HG03175 (cell line): ENCODE results near the gene SIL1.

Source experiments
- ATAC-seq: cut with Tn5 transposase; IDR thresholded peaks from one replicate; pipeline ENCODE4 v1.9.1; 2021; ENCODE audit warnings: mild to moderate bottlenecking, moderate library complexity; ENCODE audit not compliant: unreplicated experiment

The SIL1 gene

DNA sequence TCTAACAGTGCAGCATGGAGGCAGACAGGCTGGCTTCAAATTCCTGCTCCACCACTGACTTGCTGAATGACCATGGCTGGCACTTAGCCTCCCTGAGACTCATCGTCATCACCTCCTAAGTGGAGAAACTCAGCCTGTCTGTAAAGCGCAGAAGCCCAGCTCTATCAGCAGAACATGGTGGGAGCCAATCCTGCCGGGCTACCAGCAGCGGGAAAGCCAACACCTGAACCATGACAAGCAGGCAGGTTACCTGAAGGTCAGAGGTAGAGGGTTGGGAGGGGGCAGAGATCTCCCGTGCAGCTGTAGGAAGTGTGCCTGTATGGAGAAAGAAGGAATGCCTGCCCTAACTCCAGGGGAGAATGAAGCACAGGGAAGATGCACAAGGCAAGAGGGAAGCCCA lies 250.4 kb downstream of the SIL1 start:
- ATAC-seq, result no peak

DNA sequence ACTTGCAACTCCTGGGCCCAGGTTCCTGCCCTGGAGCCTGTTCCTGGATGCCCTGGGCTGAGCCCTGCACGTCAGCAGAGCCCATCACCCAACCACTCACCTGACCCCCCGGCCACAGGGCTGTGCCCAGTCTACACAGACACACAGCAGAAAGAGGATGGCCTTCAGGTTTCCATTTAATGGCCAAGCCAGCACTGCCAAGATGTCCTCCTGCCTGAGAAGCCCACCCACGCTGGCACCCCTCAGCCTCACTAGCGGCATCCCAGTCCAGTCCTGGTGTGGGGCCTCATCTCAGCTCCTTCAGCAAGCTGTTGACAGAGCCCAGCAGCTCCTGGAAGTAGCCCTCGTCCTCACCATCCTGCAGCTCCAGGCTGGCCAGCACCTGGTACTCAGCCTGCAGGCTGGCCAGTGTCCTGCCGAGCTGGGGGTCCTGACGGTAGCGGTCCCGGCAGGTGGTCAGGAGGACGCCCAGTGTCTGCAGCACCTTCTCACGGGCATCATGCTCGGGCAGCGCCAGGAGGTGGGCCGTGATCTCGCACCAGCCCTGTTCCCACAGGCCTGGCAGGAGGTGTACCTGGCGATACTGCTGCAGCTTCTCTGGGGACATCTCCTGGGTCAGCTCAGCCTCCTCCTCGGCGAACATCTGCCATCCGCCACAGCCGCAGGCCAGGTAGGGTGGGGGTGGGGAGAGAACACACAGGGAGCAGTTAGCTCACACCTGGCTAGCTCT lies 251.2 kb downstream of the SIL1 start:
- ATAC-seq, result no peak

DNA sequence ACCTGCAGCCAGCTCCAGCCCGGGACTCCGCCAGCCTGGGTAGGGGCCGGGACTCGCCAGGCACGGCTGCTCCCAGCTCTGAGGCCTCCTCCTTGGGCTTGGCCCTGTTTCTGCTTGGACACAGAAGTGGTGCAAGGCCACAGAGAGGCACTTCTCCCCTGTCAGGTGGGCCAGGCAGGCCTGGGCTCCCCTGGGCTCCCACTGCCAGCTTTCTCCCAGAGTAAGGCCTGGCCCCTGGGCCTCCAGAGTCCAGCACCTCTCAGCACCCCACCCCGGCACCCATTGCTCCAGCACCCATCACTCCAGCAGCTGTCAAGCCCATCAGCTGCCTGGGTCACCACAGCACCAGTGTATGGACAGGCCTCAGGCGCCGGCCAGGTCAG lies 251.9 kb downstream of the SIL1 start:
- no peak for ATAC-seq

DNA sequence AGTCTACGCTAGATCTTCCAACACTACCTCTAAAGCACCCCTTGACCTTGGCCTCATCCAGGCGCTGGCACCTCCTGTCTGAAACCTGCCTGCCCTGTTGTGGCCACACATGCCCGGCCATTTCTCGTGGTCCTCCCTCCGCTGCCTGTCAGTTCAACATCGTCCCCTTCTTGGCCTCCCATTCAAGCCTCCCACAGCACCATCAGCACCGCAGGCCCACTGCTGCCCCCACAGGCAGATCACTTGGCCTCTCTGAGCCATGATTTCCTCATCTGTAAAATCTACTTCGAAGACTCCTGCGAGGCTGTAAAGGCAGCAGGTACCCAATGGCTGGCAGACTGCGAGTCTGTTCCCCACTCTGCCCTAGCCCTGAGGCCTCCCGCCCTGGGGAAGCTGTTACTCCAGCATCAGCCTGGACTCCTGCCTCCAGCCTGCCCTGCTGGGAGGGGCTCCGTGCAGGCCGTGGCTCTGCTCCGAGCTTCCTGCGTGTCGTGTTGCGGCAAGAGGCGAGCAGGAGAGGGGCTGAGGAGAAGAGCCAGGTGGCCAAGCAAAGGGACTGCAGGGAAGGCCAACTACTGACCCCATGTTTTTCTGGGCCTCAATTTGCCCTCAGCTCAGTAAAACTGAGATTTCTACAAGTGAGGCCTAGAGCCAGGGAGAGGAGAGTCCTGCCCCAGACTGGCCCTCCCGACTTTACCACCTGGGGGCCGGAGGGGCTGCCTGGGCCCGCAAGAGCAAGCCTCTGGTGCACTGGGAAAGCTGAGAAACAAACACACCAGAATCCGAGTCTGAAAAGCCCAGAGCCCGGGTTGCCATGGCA lies 252.5 kb downstream of the SIL1 start:
- ATAC-seq, result no peak

DNA sequence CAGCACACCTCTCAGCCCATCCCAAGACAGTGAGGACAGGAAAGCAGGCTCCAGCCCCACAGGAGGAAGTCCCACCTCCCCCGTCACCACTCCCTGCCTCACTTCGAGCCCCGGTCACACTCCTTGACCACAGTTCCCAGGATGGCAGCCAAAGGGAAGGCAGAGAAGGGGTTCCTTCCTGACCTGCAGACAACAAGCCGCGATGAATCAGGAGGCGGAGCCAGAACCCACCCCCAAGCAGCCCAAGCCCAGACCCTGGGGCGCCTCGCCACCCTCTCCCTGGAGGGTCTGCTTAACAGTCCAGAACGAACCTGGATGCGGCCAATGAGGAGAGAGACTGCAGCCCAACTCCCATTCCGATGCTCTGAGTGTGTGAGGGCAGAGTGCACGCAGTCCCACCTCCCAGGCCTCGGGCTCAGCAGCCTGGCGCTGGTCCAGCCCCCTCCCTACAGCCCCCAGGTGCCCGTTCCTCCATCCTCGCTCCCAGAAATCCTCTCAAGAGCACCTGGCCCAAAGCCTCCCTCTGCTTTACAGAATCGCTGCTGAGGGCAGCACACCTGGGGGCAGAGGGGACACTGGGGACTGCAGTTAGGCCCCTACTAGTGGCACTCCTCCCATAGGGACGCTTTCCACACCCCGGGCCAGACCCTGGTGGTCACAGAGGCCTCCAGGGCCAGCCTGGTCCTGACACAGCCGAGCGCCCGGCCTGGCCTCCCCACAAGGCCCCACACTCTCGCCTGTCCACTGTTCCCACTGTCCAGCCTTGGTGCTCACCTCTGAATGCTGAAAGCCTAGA lies 253.4 kb downstream of the SIL1 start:
- ATAC-seq, result no peak

DNA sequence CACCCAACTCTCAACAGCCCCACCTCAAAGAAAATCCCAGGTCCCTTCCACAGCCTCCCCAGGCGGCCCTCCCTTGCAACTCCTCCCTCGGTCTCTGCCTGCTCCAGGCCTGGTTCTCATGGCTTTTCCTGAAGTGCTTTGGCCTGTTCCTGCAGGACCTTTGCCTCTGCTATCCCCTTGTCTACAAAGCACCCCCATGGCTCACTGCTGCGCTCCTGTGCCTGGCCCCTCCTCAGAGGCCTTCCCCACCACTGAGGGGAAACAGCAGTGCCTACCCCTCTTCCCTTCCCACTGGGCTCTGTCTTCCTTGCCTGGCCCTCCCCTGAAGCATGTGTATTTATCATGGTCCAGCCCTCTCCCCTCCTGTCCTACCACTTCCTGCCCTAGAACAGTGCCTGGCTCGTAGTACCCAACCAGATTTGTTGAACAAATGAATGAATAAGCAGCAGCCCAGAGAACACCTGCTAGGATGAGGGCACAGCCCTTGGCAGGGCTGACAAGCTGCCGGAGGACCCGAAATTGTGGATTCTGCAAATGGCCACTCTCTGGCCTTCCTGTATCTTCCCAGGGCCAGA lies 254.5 kb downstream of the SIL1 start:
- ATAC-seq, result no peak

DNA sequence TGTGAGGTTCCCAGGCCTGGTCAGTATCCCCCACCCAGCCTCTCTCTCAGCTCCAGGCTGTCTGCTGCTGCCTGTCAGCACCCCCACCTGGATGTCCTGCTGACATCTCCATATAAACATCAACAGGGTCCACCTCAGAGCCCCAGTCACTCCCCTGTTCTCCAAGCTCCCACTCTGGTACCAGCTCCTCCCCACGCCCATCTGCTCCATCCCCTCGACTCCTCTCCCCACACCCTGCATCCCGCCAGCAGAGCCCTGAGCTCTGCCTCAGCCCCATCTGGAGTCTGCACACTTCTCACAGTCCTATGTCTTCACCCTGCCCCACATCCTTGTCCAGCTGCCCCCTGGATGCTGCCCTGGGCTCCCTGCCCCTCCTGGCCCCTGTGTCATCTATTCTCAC lies 255.3 kb downstream of the SIL1 start:
- no peak for ATAC-seq

DNA sequence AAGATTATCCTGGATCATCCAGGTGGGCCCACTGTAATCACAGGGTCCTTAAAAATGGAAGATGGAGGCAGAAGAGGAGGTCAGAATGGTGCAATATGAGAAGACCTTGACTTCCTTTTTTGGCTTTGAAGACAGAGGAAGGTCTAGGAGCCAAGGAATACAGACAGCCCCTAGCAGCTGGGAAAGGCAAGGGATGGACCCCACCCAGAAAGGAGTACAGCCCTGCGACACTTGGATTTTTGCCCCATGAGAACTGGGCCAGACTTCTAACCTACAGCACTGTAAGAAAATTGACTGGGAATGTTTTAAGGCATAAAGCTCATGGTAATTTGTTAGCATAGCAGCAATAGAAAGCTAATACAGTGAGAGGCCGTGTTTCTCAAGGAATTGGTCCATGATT lies 256.1 kb downstream of the SIL1 start:
- no peak for ATAC-seq

DNA sequence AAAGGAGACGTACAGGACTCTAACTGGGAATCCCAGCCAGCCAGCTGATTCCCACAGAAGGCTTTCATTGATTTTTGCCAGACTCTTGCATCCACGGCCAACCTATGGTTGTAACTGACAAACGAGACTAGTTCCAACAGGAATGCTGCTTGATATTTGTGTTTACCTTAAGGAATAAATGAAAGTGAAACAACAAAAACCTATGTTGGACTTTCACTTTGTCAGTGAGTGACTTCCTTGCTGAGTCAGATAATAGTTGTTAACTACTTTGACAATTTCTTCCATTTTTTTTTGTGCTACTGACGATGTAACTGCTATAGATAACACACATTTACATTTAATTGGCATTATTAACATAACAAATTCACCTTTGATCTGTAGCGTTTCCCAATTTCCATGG lies 259.6 kb downstream of the SIL1 start:
- ATAC-seq, result no peak

DNA sequence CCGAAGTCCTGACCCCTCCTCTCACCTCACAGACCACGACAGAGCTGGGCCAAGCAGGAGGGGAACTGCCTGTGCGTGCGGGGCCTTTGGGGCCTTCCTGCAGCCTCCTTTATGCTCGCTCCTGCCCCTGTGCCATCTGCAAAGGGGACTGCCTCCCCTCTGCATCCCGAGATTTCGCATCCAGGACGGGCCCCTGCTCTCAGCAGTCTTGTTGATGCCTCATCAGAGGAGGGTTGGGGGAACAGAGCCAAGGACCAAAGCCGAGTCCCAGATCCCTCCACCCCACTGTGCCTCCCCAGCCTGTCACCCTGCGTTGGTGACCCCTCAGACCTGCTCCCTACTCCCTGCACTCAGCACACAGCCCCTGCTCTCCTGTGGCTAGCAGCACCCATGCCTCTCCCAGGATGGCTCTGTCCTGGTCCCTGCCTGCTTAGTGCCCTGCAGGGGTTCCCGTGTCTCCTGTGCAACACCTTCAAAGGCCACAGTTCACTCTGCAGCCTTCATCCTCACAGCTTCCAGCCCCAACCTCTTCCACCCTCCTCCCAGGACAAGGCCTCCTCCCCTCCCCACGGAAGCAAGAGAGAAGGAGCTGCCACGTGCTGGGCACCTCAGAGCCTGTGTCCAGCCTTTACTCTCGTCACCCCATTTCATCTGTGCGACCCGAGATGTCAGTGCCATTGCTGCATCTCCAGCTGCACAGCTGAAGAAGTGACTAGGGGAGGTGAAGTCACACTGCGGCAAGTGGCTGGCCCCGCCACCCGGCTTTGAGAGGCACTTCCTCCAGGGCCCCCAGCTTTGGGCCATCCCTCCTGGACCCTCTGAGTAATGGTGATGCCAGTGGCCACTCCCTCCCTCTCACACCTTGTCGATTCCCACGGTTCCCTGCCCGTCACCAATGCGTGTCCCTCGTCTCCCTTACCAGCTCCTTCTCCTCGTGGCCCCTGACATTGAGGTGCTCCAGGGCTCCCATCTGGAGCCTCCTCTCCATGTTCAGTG lies 260.5 kb downstream of the SIL1 start:
- ATAC-seq, result no peak

DNA sequence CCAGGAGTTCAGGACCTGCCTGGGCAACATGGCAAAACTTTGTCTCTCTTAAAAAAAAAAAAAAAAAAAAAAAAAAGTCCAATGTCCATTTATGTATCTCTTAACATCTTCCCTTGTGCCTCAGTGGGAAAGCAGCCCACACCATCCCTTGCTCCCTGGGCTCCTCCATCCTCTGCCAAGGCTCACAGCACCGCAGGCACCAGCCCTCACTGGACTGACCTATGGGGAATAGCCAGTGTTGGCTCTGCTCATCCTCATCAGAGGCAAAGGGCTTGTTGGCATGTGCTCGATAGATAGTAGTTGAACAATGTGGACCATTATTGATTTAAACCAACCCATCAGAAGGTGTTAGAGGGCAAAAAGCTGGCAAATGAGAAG lies 261.2 kb downstream of the SIL1 start:
- no peak for ATAC-seq

DNA sequence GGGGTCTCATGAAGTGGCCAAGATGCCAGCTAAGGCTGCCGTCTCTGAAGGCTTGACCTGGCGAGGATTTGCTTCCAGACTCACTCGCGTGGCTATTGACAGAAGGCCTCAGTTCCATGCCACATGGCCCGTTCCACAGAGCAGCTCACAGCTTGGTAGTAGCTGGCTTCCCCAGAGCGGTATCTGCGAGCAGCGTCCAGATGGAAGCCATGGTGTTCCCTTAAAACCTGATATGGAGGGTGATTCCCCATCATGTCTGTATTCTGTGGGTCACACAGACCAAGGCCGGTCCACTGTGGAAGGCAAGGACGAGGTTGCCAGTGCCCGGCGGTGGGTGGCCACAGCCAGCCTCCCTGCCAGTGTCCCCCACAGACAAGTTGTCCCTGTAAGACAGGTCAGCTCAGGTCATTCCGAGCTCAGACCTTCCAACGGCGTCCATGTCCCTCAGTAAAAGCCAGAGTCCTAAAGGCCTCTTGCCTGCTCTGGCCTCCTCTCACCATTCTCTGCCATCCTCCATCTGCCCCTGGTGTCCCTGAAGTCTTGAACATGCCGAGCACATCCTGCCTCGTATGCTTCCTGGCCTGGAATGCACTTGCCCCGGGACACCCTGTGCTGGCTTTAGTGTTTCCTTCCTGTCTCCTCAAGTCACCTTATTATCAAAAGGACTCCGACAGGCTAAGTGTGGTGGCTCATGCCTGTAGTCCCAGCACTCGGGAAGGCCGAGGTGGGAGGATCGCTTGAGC lies 261.8 kb downstream of the SIL1 start:
- no peak for ATAC-seq

DNA sequence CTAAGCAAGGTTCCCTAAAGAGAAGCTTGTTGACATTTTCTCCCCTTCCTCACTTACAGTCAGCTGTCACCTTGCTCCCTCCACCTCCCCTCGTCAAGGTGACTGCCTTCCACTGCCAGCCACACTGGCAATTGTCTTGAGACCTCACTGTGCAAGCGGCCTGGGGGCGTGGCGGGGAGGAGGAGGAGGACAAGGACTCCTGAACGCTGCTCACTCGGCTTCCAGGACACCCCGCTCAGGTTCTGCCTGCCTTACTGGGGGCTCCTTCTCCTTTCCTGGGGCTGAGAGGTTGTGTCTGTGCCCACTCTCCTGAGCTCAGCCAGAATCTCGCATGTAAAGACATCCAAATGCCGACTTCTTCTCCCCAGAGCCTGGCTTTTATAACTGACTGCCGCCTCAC lies 262.7 kb downstream of the SIL1 start:
- no peak for ATAC-seq

DNA sequence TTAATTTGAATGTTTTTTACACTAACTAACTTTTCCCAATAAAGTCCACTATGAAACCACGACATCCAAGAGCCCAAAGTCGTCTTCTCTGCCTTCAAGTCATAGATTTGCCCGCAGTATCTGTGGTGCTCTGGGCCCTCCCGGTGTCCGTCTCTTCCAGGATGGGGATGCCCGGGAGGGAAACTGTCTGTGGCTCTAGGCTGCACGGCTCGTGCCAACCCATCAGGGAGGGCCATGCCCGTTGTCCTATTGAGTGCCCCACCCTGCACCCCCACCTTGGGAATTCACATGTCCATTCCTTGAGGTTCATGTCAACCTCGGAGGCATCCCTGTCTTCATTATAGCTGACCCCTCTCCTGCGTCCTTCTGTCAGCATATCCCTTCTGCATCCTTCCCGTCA lies 263.2 kb downstream of the SIL1 start:
- no peak for ATAC-seq

DNA sequence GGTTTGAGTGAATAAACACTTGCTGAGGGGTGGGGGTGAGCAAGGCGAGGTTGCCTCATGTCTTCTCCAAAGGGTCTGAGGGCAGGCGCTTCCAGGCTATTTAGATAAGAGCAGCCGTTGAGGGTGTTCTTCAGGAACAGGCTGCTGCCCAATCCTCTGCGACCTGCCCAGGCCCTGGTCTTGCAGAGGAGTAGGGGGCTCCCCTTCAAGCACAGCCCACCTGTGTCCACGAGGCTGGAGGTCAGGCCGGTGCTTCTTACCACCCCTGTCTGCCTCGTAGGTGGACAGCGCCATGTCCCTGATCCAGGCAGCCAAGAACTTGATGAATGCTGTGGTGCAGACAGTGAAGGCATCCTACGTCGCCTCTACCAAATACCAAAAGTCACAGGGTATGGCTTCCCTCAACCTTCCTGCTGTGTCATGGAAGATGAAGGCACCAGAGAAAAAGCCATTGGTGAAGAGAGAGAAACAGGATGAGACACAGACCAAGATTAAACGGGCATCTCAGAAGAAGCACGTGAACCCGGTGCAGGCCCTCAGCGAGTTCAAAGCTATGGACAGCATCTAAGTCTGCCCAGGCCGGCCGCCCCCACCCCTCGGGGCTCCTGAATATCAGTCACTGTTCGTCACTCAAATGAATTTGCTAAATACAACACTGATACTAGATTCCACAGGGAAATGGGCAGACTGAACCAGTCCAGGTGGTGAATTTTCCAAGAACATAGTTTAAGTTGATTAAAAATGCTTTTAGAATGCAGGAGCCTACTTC lies 264.5 kb downstream of the SIL1 start:
- no peak for ATAC-seq

DNA sequence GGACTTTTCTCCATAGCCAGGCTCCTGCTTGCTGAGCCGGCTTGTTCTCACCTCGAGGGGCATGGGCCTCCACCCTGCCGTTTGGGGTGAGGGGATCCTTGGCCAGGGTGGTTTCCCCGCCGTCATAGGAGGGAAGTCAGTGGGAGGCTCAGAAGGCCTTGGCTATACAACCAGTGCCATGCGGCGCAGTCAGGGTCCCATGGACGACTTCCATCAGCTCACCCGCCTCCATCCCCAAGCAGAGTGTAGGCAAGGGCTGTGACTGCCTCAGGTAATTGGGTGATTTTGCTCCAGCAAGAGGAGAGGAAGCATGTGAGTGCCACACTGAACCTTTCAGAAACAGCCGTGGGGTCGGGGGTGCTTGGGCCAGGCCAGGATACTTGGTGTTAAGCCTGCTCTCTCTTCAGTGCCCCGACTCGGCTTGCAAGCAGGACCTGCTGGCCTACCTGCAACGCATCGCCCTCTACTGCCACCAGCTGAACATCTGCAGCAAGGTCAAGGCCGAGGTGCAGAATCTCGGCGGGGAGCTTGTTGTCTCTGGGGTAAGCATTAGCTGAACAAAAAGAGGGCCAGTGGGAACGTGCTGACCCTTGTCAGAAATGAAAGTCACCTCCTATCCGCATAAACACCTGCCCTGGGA lies 265.9 kb downstream of the SIL1 start:
- ATAC-seq, result no peak

DNA sequence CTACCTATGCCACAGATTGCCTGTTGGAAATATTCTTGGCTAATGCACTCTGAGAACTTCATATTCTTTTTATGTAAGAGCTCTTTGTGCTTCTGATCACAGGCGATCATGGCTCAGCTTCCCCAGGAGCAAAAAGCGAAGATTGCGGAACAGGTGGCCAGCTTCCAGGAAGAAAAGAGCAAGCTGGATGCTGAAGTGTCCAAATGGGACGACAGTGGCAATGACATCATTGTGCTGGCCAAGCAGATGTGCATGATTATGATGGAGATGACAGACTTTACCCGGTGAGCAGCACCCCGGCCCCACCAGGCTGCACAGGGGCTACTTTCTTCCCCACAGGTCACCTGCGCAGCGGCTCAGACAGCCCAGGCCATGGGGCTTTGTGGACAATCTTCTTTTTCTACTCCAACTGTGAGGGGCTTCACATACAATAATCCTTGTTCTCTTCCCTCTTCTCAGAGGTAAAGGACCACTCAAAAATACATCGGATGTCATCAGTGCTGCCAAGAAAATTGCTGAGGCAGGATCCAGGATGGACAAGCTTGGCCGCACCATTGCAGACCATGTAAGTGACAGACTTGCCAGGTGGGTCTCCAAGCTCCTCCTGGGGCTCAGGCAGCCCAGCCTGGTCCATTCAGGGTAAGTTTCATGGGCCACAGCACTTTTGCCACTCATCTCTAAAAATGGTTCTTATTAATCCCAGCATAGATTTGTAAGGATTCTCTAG lies 267.6 kb downstream of the SIL1 start:
- no peak for ATAC-seq

DNA sequence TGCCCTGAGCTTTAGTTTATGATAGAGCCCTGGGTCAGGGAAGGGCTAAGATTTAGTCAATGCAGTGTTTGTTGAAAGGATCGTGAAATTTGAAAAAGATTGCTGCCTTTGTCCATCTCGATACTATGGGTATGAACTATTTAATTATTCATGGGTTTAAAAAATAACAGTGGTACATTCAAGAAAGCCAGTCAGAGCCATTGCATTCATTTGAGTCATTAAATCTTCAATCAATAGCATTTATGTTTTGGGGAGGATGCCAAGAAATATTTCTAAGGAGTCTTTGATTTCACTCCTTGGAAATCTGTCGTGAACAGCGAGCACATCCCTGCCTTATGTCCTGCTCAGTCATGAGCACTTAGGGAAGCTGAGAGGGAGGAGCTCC lies 268.6 kb downstream of the SIL1 start:
- no peak for ATAC-seq
